DND-41 (cell line): Measurements from ENCODE around the gene MAN1A1.

Experiments used
- ATAC-seq: fragments of 200-7000 bp; cut with Tn5 transposase; 3 replicates; pipeline ENCODE4 v1.9.1; 2021; ENCODE audit warnings: low read depth; ENCODE audit not compliant: insufficient read depth
- DNase-seq: peaks from one replicate; pipeline ENCODE4 v3.0.0-alpha.2; 2020
- H2AFZ ChIP-seq: 2 replicates; pipeline ENCODE4 v1.6.0; 2012; ENCODE audit warnings: low read depth, low read length
- H3K27ac ChIP-seq: 2 replicates; pipeline ENCODE4 v1.5.1; 2012; ENCODE audit warnings: low read length, inconsistent platforms
- H3K27me3 ChIP-seq: fragments of 200-600 bp; sonication (generic); 2 replicates; pipeline ENCODE4 v1.6.0; 2012; ENCODE audit warnings: low read length, mild to moderate bottlenecking, inconsistent platforms; ENCODE audit not compliant: insufficient read depth, poor library complexity
- H3K36me3 ChIP-seq: 2 replicates; pipeline ENCODE4 v1.5.1; 2012; ENCODE audit warnings: low read length, inconsistent platforms; ENCODE audit not compliant: insufficient read depth
- H3K4me1 ChIP-seq: 2 replicates; pipeline ENCODE4 v1.5.1; 2012; ENCODE audit warnings: mild to moderate bottlenecking, low read length; ENCODE audit not compliant: insufficient read depth
- H3K4me2 ChIP-seq: 2 replicates; pipeline ENCODE4 v1.6.0; 2012; ENCODE audit warnings: mild to moderate bottlenecking, moderate library complexity, low read length, inconsistent platforms; ENCODE audit not compliant: insufficient read depth
- H3K4me3 ChIP-seq, 2 experiments: fragments of 200-600 bp in 1 of 2; shearing (Covaris generic) in 1 of 2; 2 replicates each; pipeline ENCODE4 v1.5.1; 2012 to 2016; ENCODE audit warnings: inconsistent platforms in 2 of 2, low read length in 2 of 2, mild to moderate bottlenecking in 2 of 2, low read depth in 1 of 2, moderate library complexity in 1 of 2
- H3K79me2 ChIP-seq: 2 replicates; pipeline ENCODE4 v1.6.0; 2012; ENCODE audit warnings: low read length, inconsistent platforms; ENCODE audit not compliant: insufficient read depth
- H3K9ac ChIP-seq: 2 replicates; pipeline ENCODE4 v1.6.0; 2012; ENCODE audit warnings: low read depth, mild to moderate bottlenecking, inconsistent platforms, low read length, moderate library complexity
- H3K9me3 ChIP-seq: 2 replicates; pipeline ENCODE4 v1.5.1; 2012; ENCODE audit warnings: low read length, moderate library complexity, mild to moderate bottlenecking, inconsistent platforms; ENCODE audit not compliant: insufficient read depth, severe bottlenecking
- H4K20me1 ChIP-seq: 2 replicates; pipeline ENCODE4 v1.6.0; 2012; ENCODE audit warnings: low read length; ENCODE audit not compliant: insufficient read depth
- CTCF ChIP-seq: IDR thresholded peaks from 2 replicates; pipeline ENCODE4 v1.5.1; 2012; ENCODE audit warnings: borderline replicate concordance, low read length, moderate library complexity, mild to moderate bottlenecking; ENCODE audit not compliant: poor library complexity, severe bottlenecking; ENCODE audit errors: extremely low read depth
- EZH2 ChIP-seq: IDR thresholded peaks from 3 replicates; pipeline ENCODE4 v1.6.1; 2012; ENCODE audit warnings: borderline replicate concordance, low read depth, mild to moderate bottlenecking, moderate library complexity, low read length, inconsistent platforms; ENCODE audit not compliant: severe bottlenecking

MAN1A1 gene

GRCh38 chr6:119227377-119227776, 122.2 kb downstream of the MAN1A1 start:
- H3K9ac ChIP-seq = no peak overlapping the region
- H3K36me3 ChIP-seq = no peaks in the 10 kb centered on the region
- no peaks in the 10 kb centered on the region for H3K27me3 ChIP-seq
- H3K4me2 ChIP-seq = no peak overlapping the region
- H4K20me1 ChIP-seq = no peaks in the 10 kb centered on the region
- no peaks in the 10 kb centered on the region for H3K79me2 ChIP-seq
- H3K9me3 ChIP-seq = no peaks in the 10 kb centered on the region
- no peak overlapping the region for H3K27ac ChIP-seq
- DNase-seq = no peak
- TF ChIP-seq CTCF (no peak), EZH2 (no peak)
- H3K4me3 ChIP-seq = no peak overlapping the region
- H2AFZ ChIP-seq = no peak overlapping the region
- no peak for ATAC-seq
- no peaks in the 10 kb centered on the region for H3K4me1 ChIP-seq

GRCh38 chr6:119226089-119226488, 123.5 kb downstream of the MAN1A1 start:
- H3K4me1 ChIP-seq = no peaks in the 10 kb centered on the region
- H3K27ac ChIP-seq = no peak overlapping the region
- no peaks in the 10 kb centered on the region for H3K9me3 ChIP-seq
- DNase-seq (no peak), ATAC-seq (no peak)
- H2AFZ ChIP-seq = no peak overlapping the region
- no peaks in the 10 kb centered on the region for H3K27me3 ChIP-seq
- no peak overlapping the region for H3K9ac ChIP-seq
- no peak for TF ChIP-seq CTCF
- no peak for TF ChIP-seq EZH2
- no peaks in the 10 kb centered on the region for H3K79me2 ChIP-seq
- H4K20me1 ChIP-seq = no peaks in the 10 kb centered on the region
- no peaks in the 10 kb centered on the region for H3K36me3 ChIP-seq
- H3K4me3 ChIP-seq = no peak overlapping the region
- no peak overlapping the region for H3K4me2 ChIP-seq

- Histone ChIP-seq H4K20me1 (no peaks in the 10 kb centered on the region), H3K27ac (no peak overlapping the region), H3K4me3 (no peak overlapping the region), H2AFZ (no peak overlapping the region), H3K4me2 (no peak overlapping the region), H3K9ac (no peak overlapping the region), H3K79me2 (no peaks in the 10 kb centered on the region), H3K27me3 (no peaks in the 10 kb centered on the region), H3K36me3 (no peaks in the 10 kb centered on the region), H3K4me1 (no peaks in the 10 kb centered on the region), H3K9me3 (no peaks in the 10 kb centered on the region)
- TF ChIP-seq CTCF (no peak), EZH2 (no peak)
- no peak for ATAC-seq
- no peak for DNase-seq
Measured at GRCh38 chr6:119224095-119224701, 125.4 kb downstream of the MAN1A1 start.

GRCh38 chr6:119220452-119220851, 129.1 kb downstream of the MAN1A1 start:
- no peaks in the 10 kb centered on the region for H3K79me2 ChIP-seq
- ATAC-seq = no peak

More at GRCh38 chr6:119220452-119220851, 129.1 kb downstream of the MAN1A1 start:
- DNase-seq = no peak
- H3K27ac ChIP-seq = no peak overlapping the region
- no peak overlapping the region for H2AFZ ChIP-seq
- no peaks in the 10 kb centered on the region for H3K27me3 ChIP-seq
- no peaks in the 10 kb centered on the region for H3K4me1 ChIP-seq
- no peaks in the 10 kb centered on the region for H3K9me3 ChIP-seq
- no peaks in the 10 kb centered on the region; the same call in 1 of the 2 replicates for H4K20me1 ChIP-seq
- H3K36me3 ChIP-seq = no peaks in the 10 kb centered on the region
- H3K9ac ChIP-seq = no peak overlapping the region
- TF ChIP-seq EZH2 (no peak), CTCF (no peak)
- H3K4me2 ChIP-seq = no peak overlapping the region
- no peak overlapping the region for H3K4me3 ChIP-seq
